NCI-H82 treated with DMSO at 0.1 percent for 48 hours (cell line): Measurements from ENCODE around the gene STPG2.
A peak's percentile ranks its signal among the peaks of the same experiment; 100 is the strongest.

Experiments
- DNase-seq: peaks from one replicate; lab custom pipeline; 2025; ENCODE audit not compliant: unreplicated experiment; lab: John Stamatoyannopoulos, UW

STPG2 gene

GRCh38 chr4:98094118-98094517 is 49.2 kb downstream of the STPG2 start:
- no peak for DNase-seq

GRCh38 chr4:98093662-98094061 is 49.6 kb downstream of the STPG2 start:
- DNase-seq = no peak

GRCh38 chr4:98092833-98093439 is 50.3 kb downstream of the STPG2 start:
- no peak for DNase-seq

GRCh38 chr4:98081936-98082335 is 61.3 kb downstream of the STPG2 start:
- no peak for DNase-seq

GRCh38 chr4:98068495-98068894 is 74.8 kb downstream of the STPG2 start:
- no peak for DNase-seq

- DNase-seq = no peak
These were observed 87.3 kb downstream of the STPG2 start for GRCh38 chr4:98055800-98056501.

GRCh38 chr4:98046665-98047064 is 96.6 kb downstream of the STPG2 start:
- DNase-seq = no peak

GRCh38 chr4:98030059-98030458 is 113.2 kb downstream of the STPG2 start:
- DNase-seq = no peak

- no peak for DNase-seq
These were observed 115.4 kb downstream of the STPG2 start for GRCh38 chr4:98027827-98028226.

- DNase-seq = no peak
These were observed 116.9 kb downstream of the STPG2 start for GRCh38 chr4:98026362-98026761.

- DNase-seq = no peak
These were observed 136.4 kb downstream of the STPG2 start for GRCh38 chr4:98006814-98007412.

GRCh38 chr4:98006060-98006459 is 137.2 kb downstream of the STPG2 start:
- no peak for DNase-seq

- no peak for DNase-seq
These were observed 142.3 kb downstream of the STPG2 start for GRCh38 chr4:98000940-98001339.

GRCh38 chr4:97998203-97998602 is 145.1 kb downstream of the STPG2 start:
- DNase-seq = no peak

- no peak for DNase-seq
These were observed 148.4 kb downstream of the STPG2 start for GRCh38 chr4:97994765-97995465.

- DNase-seq = no peak
These were observed 152.9 kb downstream of the STPG2 start for GRCh38 chr4:97990409-97990808.

GRCh38 chr4:97987019-97987648 is 156.1 kb downstream of the STPG2 start:
- DNase-seq = peak; percentile 15

- no peak for DNase-seq
These were observed 158.6 kb downstream of the STPG2 start for GRCh38 chr4:97984545-97985131.

- DNase-seq = no peak
These were observed 164.3 kb downstream of the STPG2 start for GRCh38 chr4:97978791-97979488.

GRCh38 chr4:97953171-97953941 is 189.9 kb downstream of the STPG2 start:
- DNase-seq = no peak
